Measurements from ENCODE around the gene PKD2. TPM values are rescaled to one million over a fixed set of nuclear protein-coding genes. Genes with fewer than 3 reads are reported as not detected.
"Not testable (repeated sequence)": the region's sequence is repeated elsewhere in the genome, so short reads cannot be mapped to it uniquely, and the experiment has no call there.

The PKD2 gene
- total and polyA plus RNA-seq, 2 donors (not counting 1 experiment from before 2014, with no cell fraction given), result 109 to 158 TPM

- Histone ChIP-seq H3K27ac (ENCODE audit: insufficient read depth, low read length) (no peak overlapping the region), H3K27me3 (ENCODE audit: control insufficient read depth, insufficient read depth, low read length) (no peaks in the 10 kb centered on the region), H3K4me3 (replicated peaks in 1 of 4; ENCODE audit: control extremely low read depth in 1 of 4, insufficient read depth in 1 of 4, low read depth in 3 of 4, low read length in 4 of 4) (no peak overlapping the region), H3K4me2 (ENCODE audit: extremely low read depth, insufficient read depth, low read length) (no peak overlapping the region), H3K9me3 (ENCODE audit: control insufficient read depth, insufficient read depth, low read depth, low read length) (no peaks in the 10 kb centered on the region), H3K36me3 (ENCODE audit: control insufficient read depth, insufficient read depth, low read length) (no peaks in the 10 kb centered on the region), H3K79me2 (ENCODE audit: control insufficient read depth, insufficient read depth, low read length) (no peaks in the 10 kb centered on the region), H3K9ac (ENCODE audit: insufficient read depth, low read length) (no peak overlapping the region), H4K20me1 (ENCODE audit: control insufficient read depth, extremely low read depth, insufficient read depth, low read length) (no peaks in the 10 kb centered on the region), H2AFZ (ENCODE audit: low read length) (no peak overlapping the region), H3K4me1 (ENCODE audit: control insufficient read depth, extremely low read depth, insufficient read depth, low read length) (peaks cover under 1% of the 10 kb centered on the region)
- TF ChIP-seq EZH2 (IDR thresholded peaks at IDR 0.05; ENCODE audit: low read length, missing control alignments), result no peak
- TF ChIP-seq, protein P1, sequence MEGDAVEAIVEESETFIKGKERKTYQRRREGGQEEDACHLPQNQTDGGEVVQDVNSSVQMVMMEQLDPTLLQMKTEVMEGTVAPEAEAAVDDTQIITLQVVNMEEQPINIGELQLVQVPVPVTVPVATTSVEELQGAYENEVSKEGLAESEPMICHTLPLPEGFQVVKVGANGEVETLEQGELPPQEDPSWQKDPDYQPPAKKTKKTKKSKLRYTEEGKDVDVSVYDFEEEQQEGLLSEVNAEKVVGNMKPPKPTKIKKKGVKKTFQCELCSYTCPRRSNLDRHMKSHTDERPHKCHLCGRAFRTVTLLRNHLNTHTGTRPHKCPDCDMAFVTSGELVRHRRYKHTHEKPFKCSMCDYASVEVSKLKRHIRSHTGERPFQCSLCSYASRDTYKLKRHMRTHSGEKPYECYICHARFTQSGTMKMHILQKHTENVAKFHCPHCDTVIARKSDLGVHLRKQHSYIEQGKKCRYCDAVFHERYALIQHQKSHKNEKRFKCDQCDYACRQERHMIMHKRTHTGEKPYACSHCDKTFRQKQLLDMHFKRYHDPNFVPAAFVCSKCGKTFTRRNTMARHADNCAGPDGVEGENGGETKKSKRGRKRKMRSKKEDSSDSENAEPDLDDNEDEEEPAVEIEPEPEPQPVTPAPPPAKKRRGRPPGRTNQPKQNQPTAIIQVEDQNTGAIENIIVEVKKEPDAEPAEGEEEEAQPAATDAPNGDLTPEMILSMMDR (conservative IDR thresholded peaks at IDR 0.05 in 1 of 2, IDR thresholded peaks at IDR 0.05 in 1 of 2; ENCODE audit: low read depth in 1 of 2, low read length in 2 of 2), result no peak
- DNase-seq (ENCODE audit: low read depth in 2 of 2), result no peak
Measured at GRCh38 chr4:88112856-88113255, 105.4 kb downstream of the PKD2 start.

GRCh38 chr4:88115587-88115986 lies 108.2 kb downstream of the PKD2 start:
- Histone ChIP-seq H3K4me1 (ENCODE audit: control insufficient read depth, extremely low read depth, insufficient read depth, low read length) (no peaks in the 10 kb centered on the region), H3K27ac (ENCODE audit: insufficient read depth, low read length) (no peak overlapping the region), H3K36me3 (ENCODE audit: control insufficient read depth, insufficient read depth, low read length) (no peaks in the 10 kb centered on the region), H3K9me3 (ENCODE audit: control insufficient read depth, insufficient read depth, low read depth, low read length) (no peaks in the 10 kb centered on the region), H2AFZ (ENCODE audit: low read length) (no peak overlapping the region), H4K20me1 (ENCODE audit: control insufficient read depth, extremely low read depth, insufficient read depth, low read length) (no peaks in the 10 kb centered on the region), H3K4me2 (ENCODE audit: extremely low read depth, insufficient read depth, low read length) (no peak overlapping the region), H3K4me3 (replicated peaks in 1 of 4; ENCODE audit: control extremely low read depth in 1 of 4, insufficient read depth in 1 of 4, low read depth in 3 of 4, low read length in 4 of 4) (no peak overlapping the region), H3K27me3 (ENCODE audit: control insufficient read depth, insufficient read depth, low read length) (no peaks in the 10 kb centered on the region), H3K79me2 (ENCODE audit: control insufficient read depth, insufficient read depth, low read length) (no peaks in the 10 kb centered on the region), H3K9ac (ENCODE audit: insufficient read depth, low read length) (no peak overlapping the region)
- DNase-seq (ENCODE audit: low read depth in 2 of 2), result no peak
- no peak for TF ChIP-seq EZH2 (IDR thresholded peaks at IDR 0.05; ENCODE audit: low read length, missing control alignments)
- TF ChIP-seq, protein P1 (conservative IDR thresholded peaks at IDR 0.05 in 1 of 2, IDR thresholded peaks at IDR 0.05 in 1 of 2; ENCODE audit: low read depth in 1 of 2, low read length in 2 of 2), result no peak

DNA sequence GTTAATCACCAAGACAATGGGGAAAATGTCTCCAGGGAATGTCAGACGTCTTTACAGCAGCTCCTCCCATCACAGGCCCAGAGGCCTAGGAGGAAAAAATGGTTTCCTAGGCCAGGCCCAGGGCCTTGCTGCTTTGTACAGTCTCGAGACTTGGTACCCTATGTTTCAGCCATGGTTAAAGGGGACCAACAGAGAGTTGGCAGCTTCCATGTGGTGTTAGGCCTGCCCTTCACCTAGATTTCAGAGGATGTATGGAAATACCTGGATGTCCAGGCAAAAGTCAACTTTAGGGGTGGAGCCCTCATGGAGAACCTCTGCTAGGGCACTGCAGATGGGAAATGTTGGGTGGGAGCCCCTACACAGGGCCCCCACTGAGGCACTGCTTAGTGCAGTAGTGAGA lies 112.5 kb downstream of the PKD2 start:
- Histone ChIP-seq H3K36me3 (ENCODE audit: control insufficient read depth, insufficient read depth, low read length) (no peaks in the 10 kb centered on the region), H3K4me3 (replicated peaks in 1 of 4; ENCODE audit: control extremely low read depth in 1 of 4, insufficient read depth in 1 of 4, low read depth in 3 of 4, low read length in 4 of 4) (no peak overlapping the region), H2AFZ (ENCODE audit: low read length) (no peak overlapping the region), H4K20me1 (ENCODE audit: control insufficient read depth, extremely low read depth, insufficient read depth, low read length) (no peaks in the 10 kb centered on the region), H3K9ac (ENCODE audit: insufficient read depth, low read length) (no peak overlapping the region), H3K4me2 (ENCODE audit: extremely low read depth, insufficient read depth, low read length) (no peak overlapping the region), H3K27ac (ENCODE audit: insufficient read depth, low read length) (no peak overlapping the region), H3K79me2 (ENCODE audit: control insufficient read depth, insufficient read depth, low read length) (no peaks in the 10 kb centered on the region), H3K4me1 (ENCODE audit: control insufficient read depth, extremely low read depth, insufficient read depth, low read length) (no peaks in the 10 kb centered on the region), H3K27me3 (ENCODE audit: control insufficient read depth, insufficient read depth, low read length) (no peaks in the 10 kb centered on the region), H3K9me3 (ENCODE audit: control insufficient read depth, insufficient read depth, low read depth, low read length) (no peaks in the 10 kb centered on the region)
- DNase-seq (ENCODE audit: low read depth in 2 of 2), result no peak
- TF ChIP-seq EZH2 (IDR thresholded peaks at IDR 0.05; ENCODE audit: low read length, missing control alignments), result no peak
- TF ChIP-seq, protein P1 (conservative IDR thresholded peaks at IDR 0.05 in 1 of 2, IDR thresholded peaks at IDR 0.05 in 1 of 2; ENCODE audit: low read depth in 1 of 2, low read length in 2 of 2), result no peak

DNA sequence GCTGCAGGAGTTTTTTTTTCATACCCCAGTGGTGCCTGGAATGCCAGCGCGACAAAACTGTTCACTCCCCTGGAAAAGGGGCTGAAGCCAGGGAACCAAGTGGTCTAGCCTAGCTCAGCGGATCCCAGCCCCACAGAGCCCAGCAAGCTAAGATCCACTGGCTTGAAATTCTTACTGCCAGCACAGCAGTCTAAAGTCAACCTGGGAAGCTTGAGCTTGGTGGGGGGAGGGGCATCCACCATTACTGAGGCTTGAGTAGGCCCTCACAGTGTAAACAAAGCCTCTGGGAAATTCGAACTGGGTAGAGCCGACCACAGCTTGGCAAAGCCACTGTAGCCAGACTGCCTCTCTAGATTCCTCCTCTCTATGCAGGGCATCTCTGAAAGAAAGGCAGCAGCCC lies 114.8 kb downstream of the PKD2 start:
- not testable (repeated sequence) for H3K4me2 ChIP-seq (ENCODE audit: extremely low read depth, insufficient read depth, low read length); H3K27me3 ChIP-seq (ENCODE audit: control insufficient read depth, insufficient read depth, low read length); H4K20me1 ChIP-seq (ENCODE audit: control insufficient read depth, extremely low read depth, insufficient read depth, low read length); H3K9ac ChIP-seq (ENCODE audit: insufficient read depth, low read length); H3K79me2 ChIP-seq (ENCODE audit: control insufficient read depth, insufficient read depth, low read length); H3K4me1 ChIP-seq (ENCODE audit: control insufficient read depth, extremely low read depth, insufficient read depth, low read length); H3K36me3 ChIP-seq (ENCODE audit: control insufficient read depth, insufficient read depth, low read length); H3K4me3 ChIP-seq (replicated peaks in 1 of 4; ENCODE audit: control extremely low read depth in 1 of 4, insufficient read depth in 1 of 4, low read depth in 3 of 4, low read length in 4 of 4); H3K27ac ChIP-seq (ENCODE audit: insufficient read depth, low read length); H2AFZ ChIP-seq (ENCODE audit: low read length); H3K9me3 ChIP-seq (ENCODE audit: control insufficient read depth, insufficient read depth, low read depth, low read length)
- DNase-seq (ENCODE audit: low read depth in 2 of 2), result peak in 1 of 2 donors; percentile 22

Measured in fibroblast of lung (primary cell).